ENCODE measurements around the gene DOK6.
"Not testable (repeated sequence)": the region's sequence is repeated elsewhere in the genome, so short reads cannot be mapped to it uniquely, and the experiment has no call there.

The DOK6 gene

GRCh38 chr18:69834980-69835379 lies 434.3 kb downstream of the DOK6 start:
- not testable (repeated sequence) for DNase-seq

DNA sequence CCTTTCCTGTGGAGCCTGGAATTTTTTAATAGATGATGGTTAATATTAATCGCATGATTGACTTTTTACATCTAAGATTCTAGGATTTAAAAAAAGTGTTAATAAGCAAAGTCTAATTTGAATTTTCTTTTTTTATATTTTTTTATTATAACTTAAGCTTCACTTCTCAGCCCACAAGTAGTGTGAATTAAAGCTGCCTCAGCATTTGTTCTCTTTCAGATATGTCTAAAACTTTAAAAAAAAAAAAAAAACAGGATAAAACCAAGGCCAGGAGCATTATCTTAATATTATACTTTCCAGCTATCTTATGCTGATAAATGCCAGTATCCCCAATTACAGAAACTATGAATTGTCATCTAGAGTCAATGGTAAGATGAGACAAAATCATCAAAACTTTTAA lies 437.3 kb downstream of the DOK6 start:
- no peak for DNase-seq

DNA sequence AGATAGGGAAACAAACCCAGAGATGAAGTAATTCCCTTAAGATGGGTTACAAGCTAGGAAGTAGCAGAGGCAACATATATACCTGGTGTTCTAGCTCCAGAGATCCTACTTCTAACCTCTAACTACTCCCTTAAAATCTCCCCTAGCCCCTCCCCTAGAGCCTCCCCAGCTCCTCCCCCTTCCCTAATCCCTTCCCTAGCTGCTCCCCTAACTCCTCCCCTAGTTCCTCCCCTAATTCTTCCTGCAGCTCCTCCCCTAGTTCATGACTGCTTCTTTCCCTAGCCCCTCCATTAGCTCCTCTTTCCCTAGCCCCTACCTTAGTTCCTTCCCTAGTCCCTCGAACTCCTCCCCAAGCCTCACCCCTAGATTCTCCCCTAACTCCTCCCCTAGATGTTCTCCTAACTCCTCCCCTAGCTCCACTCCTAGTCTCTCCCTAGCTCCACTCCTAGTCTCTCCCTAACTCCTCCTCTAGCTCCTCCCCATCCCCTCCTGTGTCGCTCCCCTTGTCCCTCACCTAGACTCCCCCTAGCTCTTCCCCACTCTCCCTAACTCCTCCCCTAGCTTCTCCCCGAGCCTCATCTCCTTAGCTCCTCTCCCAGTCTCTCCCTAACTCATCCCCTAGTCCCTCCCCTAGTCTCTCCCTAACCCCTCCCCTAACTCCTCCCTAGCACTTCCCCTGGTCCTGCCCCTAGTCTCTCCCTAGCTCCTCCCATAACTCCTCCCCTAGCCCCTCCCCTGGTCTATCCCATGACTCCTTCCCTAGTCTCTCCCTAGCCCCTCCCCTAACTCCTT lies 438.1 kb downstream of the DOK6 start:
- DNase-seq = no peak

- DNase-seq = no peak
Measured at GRCh38 chr18:69839497-69839896, 438.8 kb downstream of the DOK6 start.

GRCh38 chr18:69840001-69840400 lies 439.3 kb downstream of the DOK6 start:
- no peak for DNase-seq

GRCh38 chr18:69840445-69840844 lies 439.8 kb downstream of the DOK6 start:
- DNase-seq = no peak

DNA sequence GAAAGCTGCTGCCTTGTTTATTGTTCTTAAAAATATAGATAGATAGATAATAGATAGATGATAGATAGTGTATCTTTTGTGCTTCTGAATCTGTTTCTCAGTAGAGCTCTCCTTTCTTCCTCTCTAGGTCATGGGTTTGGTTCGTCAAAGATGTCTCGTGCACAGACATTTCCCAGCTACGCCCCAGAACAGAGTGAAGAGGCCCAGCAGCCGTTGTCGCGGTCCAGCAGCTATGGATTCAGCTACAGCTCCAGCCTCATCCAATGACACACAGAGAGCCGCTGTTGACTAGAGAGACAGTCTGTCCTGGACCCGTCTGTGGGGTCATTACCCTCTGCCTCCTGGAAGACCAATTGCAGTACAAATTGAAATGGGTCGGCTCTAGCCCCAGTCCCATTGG lies 440.4 kb downstream of the DOK6 start:
- no peak for DNase-seq

GRCh38 chr18:69843015-69843414 lies 442.3 kb downstream of the DOK6 start:
- DNase-seq = no peak

GRCh38 chr18:69844656-69845055 lies 444.0 kb downstream of the DOK6 start:
- DNase-seq = no peak

DNA sequence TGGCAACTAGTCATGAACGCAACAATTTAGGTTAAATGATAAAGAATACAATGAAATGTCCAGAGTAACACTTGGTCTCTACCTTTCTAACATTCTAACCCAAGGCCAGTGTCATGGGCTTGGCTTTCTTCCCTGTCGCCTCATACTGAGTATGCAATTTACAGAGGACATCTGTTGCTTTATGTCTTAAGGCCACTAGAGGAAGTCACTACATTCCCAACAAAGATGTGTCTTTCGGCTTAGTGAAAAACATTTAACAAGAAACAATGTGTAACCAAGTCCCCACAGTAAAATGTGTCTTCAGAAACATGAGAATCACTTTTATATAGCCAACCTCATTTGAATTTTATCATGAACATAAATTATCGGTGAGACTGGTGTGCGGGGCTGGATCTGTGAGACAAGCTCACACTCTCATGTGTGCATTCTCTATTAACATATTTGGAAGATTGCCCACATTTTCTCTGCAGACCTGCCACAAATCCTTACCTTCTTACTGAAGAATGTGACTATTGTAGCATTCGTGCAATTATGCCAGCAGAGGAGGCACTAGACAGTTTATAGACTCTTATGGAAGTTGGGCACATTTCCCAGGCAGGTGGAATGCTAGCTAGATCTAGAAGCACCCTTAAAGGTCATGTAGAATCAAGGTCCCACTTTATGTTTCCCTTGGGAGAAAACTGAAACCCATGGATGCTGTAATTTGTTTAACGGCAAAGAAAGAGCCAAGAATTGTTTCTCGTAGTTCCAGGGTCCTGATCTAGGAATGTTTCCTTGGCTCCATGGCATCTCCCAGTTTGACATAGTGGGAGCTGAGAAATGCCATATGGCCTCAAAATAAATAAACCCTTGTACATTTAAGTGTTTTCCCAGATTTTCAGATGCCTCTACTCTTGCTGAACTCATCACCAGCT lies 445.2 kb downstream of the DOK6 start:
- DNase-seq = peak; percentile 20

- DNase-seq = no peak
Measured at GRCh38 chr18:69853051-69853450, 452.4 kb downstream of the DOK6 start.

- DNase-seq = no peak
Measured at GRCh38 chr18:69854455-69854854, 453.8 kb downstream of the DOK6 start.

DNA sequence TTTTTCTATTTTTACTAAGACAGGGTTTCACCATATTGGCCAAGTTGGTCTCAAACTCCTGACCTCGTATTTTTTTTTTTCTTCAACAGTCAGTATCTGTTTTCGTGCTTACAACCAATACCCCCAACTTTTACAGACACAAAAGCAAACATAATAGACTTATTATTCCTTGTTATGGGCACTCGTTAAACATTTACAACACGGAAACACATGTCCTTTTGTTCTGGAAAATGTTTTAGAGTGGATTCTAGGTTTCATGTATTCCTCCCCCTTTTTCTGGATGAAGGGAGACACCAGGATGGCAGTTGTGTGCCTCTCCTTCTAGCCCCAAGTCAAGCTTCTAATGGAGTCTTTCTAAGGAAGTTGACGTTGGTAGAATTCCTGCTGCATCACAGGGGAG lies 458.2 kb downstream of the DOK6 start:
- DNase-seq = no peak

GRCh38 chr18:69864802-69865201 lies 464.1 kb downstream of the DOK6 start:
- not testable (repeated sequence) for DNase-seq

DNA sequence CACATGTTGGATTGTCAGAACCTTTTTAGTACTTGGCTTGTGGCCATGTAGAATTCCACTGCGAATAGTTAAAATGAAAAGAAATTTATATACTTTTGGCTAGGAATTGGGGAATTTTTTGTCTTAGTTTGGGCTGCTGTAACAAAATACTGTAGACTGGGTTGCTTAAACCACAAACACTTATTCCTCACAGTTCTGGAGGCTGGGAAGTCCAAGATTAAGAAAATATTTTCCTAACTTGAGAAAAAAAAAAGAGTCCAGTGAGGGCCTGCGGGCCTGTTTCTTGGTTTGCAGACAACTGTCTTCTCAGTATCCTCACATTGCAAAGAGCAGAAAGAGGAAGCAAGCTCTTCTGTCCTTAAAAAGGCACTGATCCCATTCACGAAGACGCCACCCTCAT lies 465.1 kb downstream of the DOK6 start:
- no peak for DNase-seq

DNA sequence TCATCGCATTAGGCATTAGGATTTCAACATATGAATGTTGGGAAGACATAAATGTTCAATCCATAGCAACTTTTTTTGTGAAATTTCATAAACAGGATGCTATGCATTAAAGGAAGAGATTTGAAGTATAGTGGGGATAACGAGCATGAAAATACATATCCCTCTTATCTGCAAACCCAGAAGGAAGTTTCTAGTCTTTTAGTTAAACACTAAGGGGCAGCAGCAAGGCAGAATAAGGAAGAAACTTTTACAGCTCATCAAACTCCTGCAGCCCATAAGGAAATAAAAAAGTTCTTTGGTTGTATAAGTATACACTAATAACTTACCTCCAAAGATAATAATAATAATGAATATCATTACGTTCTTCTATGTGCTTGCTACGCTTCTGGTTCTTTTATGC lies 465.5 kb downstream of the DOK6 start:
- DNase-seq = no peak

DNA sequence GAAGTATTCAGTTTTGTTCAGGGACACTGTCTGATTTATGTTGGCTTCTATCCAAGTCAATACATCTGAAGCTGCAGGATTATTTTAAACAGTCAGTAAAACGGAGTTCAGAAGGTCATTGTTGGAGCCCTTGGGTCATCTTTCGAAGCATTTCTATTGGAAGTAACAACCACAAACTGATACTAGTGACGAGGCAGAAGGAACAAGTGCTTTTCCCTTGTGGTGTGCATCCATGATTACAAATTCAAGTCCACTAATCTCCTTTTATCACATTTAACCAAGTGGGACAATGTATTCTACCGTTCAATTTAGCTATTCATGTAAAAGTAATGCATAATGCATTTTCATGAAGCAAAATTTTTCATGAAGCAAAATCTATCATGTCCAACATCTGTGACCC lies 470.0 kb downstream of the DOK6 start:
- DNase-seq = no peak

DNA sequence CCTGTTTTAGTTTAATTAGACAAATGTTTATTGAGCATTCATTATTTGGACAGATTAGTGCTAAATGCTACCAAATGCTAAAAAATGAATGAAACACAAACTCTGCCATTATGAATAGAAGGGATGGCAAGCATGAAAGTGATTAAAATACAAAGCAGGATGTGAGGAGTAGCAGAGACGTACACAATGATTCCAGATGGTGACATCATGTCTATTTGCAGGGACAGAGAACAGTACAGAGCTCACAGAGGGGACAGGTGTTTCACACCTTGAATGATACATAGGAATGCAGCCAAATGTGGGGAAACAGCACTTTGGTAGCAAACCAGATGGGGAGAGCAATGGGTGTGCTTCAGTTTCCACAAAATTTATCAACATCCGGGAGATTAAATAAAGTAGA lies 470.7 kb downstream of the DOK6 start:
- DNase-seq = no peak

- no peak for DNase-seq
Measured at GRCh38 chr18:69872661-69873060, 472.0 kb downstream of the DOK6 start.

GRCh38 chr18:69874058-69874457 lies 473.4 kb downstream of the DOK6 start:
- DNase-seq = no peak

DNA sequence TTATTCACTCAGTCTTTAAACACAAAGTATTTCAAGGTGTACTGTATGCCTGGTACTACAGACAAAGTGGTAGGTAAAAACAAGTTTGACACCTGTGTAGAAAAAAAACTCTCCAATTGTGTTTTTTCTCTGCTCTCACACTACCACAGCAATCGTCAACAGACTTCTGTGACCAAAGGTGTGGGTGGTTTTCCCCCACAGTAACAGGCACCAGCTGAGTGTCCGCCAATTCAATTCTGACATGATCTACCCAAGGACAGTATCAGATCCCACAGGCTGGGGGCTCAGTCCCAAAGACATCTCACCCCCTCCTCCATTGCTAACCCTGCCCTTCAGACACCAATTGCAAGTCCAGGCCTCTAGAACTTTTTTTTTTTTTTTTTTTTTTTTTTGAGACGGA lies 475.8 kb downstream of the DOK6 start:
- no peak for DNase-seq

- no peak for DNase-seq
Measured at GRCh38 chr18:69878213-69878933, 477.7 kb downstream of the DOK6 start.

DNA sequence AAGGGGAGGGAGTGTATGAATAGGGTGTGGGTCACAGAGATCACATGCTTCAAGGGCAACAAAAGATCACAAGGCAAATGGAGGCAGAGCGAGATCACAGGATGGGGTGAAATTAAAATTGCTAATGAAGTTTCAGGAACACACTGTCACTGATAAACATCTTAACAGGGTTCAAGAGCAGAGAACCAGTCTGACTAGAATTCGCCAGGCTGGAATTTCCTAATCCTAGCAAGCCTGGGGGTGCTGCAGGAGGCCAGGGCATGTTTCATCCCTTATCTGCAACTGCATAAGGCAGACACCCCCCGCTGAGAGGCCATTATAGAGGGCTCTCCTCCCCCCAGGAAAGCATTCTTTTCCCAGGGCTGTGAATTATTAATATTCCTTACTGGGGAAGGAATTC lies 478.4 kb downstream of the DOK6 start:
- not testable (repeated sequence) for DNase-seq

Measured in NCI-H524 treated with DMSO at 0.1 percent for 48 hours (cell line).